Measurements from ENCODE around the gene KCTD5.

DNA sequence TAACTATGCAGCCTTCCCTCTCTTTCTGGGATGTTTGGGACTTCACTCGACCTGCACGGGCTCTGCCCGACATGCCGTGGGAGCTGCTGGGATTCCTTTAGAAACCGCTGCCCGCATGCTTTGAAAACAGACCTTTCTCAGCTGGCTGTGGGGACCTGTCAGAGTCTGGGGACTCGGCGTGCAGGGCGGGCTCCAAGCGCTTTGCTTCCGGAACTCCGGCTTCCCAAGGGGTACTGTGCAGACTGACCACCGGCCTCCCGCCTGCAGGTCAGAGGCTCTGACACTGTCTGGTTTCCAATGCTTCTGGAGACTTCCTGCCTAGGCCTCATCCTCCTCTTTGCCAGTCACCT is 25.9 kb downstream of the KCTD5 start:
- TF ChIP-seq, protein P1, sequence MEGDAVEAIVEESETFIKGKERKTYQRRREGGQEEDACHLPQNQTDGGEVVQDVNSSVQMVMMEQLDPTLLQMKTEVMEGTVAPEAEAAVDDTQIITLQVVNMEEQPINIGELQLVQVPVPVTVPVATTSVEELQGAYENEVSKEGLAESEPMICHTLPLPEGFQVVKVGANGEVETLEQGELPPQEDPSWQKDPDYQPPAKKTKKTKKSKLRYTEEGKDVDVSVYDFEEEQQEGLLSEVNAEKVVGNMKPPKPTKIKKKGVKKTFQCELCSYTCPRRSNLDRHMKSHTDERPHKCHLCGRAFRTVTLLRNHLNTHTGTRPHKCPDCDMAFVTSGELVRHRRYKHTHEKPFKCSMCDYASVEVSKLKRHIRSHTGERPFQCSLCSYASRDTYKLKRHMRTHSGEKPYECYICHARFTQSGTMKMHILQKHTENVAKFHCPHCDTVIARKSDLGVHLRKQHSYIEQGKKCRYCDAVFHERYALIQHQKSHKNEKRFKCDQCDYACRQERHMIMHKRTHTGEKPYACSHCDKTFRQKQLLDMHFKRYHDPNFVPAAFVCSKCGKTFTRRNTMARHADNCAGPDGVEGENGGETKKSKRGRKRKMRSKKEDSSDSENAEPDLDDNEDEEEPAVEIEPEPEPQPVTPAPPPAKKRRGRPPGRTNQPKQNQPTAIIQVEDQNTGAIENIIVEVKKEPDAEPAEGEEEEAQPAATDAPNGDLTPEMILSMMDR (IDR thresholded peaks at IDR 0.05; ENCODE audit: control extremely low read depth in 1 of 3, insufficient read depth in 1 of 3, low read depth in 1 of 3, low read length in 3 of 3), result no peak
- no peak for TF ChIP-seq FOSL1 (IDR thresholded peaks at IDR 0.05; ENCODE audit: insufficient read depth, low read depth, low read length)
- no peak for TF ChIP-seq CHD2 (IDR thresholded peaks at IDR 0.05; ENCODE audit: low read length)
- TF ChIP-seq, protein P2, sequence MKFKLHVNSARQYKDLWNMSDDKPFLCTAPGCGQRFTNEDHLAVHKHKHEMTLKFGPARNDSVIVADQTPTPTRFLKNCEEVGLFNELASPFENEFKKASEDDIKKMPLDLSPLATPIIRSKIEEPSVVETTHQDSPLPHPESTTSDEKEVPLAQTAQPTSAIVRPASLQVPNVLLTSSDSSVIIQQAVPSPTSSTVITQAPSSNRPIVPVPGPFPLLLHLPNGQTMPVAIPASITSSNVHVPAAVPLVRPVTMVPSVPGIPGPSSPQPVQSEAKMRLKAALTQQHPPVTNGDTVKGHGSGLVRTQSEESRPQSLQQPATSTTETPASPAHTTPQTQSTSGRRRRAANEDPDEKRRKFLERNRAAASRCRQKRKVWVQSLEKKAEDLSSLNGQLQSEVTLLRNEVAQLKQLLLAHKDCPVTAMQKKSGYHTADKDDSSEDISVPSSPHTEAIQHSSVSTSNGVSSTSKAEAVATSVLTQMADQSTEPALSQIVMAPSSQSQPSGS (IDR thresholded peaks at IDR 0.05; ENCODE audit: low read length), result no peak
- TF ChIP-seq, protein P3, sequence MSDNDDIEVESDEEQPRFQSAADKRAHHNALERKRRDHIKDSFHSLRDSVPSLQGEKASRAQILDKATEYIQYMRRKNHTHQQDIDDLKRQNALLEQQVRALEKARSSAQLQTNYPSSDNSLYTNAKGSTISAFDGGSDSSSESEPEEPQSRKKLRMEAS (IDR thresholded peaks at IDR 0.05), result no peak
